GM23338 (cell line): Measurements from ENCODE around the gene CREB3L4.

Experiments
- NANOG ChIP-seq: IDR thresholded peaks from 2 replicates; pipeline ENCODE4 v1.6.1; 2016; ENCODE audit warnings: antibody characterized with exemption, borderline replicate concordance
- TF ChIP-seq, protein P1 (sequence below), 2 experiments: fragments of 200-600 bp in 1 of 2; sonication (generic) in 1 of 2; conservative IDR thresholded peaks; 2 replicates each; pipeline versions ENCODE4 v1.5.1 to v1.6.1; 2016 to 2017; ENCODE audit warnings: antibody characterized with exemption in 2 of 2, low read depth in 2 of 2, mild to moderate bottlenecking in 2 of 2, moderate library complexity in 1 of 2

DNA sequence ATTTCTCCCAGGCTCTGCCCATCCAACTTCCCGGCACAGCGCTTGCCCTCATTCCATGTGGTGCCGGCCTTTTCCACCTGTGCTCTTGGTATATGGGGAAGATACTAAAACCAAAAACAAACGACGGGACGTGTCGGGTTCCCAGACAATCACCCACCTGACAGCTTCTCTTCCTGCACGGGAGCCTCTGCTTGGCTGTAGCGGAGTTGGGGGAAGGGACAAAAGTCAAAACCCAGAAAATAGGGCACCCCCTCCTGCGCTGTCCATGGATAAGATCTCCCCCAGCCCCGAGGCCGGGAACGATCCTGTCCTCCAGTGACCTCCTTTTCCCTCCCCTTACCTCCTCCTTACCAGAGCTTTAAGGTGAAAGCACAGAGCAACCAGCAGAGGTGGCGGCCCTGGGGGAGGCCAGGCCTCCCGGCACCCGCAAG lies 9.1 kb downstream of the CREB3L4 start:
- TF ChIP-seq, protein P1, sequence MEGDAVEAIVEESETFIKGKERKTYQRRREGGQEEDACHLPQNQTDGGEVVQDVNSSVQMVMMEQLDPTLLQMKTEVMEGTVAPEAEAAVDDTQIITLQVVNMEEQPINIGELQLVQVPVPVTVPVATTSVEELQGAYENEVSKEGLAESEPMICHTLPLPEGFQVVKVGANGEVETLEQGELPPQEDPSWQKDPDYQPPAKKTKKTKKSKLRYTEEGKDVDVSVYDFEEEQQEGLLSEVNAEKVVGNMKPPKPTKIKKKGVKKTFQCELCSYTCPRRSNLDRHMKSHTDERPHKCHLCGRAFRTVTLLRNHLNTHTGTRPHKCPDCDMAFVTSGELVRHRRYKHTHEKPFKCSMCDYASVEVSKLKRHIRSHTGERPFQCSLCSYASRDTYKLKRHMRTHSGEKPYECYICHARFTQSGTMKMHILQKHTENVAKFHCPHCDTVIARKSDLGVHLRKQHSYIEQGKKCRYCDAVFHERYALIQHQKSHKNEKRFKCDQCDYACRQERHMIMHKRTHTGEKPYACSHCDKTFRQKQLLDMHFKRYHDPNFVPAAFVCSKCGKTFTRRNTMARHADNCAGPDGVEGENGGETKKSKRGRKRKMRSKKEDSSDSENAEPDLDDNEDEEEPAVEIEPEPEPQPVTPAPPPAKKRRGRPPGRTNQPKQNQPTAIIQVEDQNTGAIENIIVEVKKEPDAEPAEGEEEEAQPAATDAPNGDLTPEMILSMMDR (conservative IDR thresholded peaks at IDR 0.05; ENCODE audit: low read depth in 2 of 2) = no peak
- no peak for TF ChIP-seq NANOG
